Coronary artery (tissue), 2 donors: ENCODE data around the gene GTF3C5.

Experiments
- DNase-seq: peaks from one replicate; pipeline ENCODE4 v3.0.0-alpha.2; 2017; ENCODE audit warnings: low spot score
- H3K27ac ChIP-seq, 2 donors: fragments of 200-600 bp; sonication (generic); one replicate each; pipeline ENCODE4 v1.5.1; 2016 to 2019
- H3K4me3 ChIP-seq: fragments of 200-600 bp; sonication (generic); 2 replicates; pipeline ENCODE4 v1.5.1; 2016; ENCODE audit warnings: mild to moderate bottlenecking, moderate library complexity
- TF ChIP-seq, protein P1 (sequence below): fragments of 200-600 bp; sonication (generic); IDR thresholded peaks from one replicate; pipeline ENCODE4 v1.5.1; 2019; ENCODE audit warnings: antibody characterized with exemption

Gene GTF3C5

DNA sequence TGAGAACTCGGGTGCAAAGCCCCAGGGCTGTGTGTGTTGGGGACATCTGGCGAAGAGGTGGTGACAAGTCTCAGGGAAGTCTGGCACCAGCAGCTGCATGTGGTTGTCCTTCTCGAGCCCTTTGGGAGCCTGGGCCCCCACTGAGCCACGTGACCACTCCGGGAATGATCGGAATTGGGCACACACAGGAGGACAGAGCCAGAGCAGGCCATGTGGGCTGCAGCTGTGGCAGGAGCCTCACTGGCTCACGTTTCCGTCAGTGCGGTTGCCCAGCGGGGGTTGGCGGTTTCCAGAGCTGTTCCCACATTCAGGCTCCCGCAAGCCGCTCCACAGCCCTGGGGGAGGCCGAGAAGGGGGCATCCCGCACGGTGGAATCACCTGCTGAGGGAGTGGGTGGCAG is 24.2 kb downstream of the GTF3C5 start:
- H3K27ac ChIP-seq, result peak overlapping the region in 1 of 2 donors; percentile 45
- H3K4me3 ChIP-seq, result no peak overlapping the region
- TF ChIP-seq, protein P1, sequence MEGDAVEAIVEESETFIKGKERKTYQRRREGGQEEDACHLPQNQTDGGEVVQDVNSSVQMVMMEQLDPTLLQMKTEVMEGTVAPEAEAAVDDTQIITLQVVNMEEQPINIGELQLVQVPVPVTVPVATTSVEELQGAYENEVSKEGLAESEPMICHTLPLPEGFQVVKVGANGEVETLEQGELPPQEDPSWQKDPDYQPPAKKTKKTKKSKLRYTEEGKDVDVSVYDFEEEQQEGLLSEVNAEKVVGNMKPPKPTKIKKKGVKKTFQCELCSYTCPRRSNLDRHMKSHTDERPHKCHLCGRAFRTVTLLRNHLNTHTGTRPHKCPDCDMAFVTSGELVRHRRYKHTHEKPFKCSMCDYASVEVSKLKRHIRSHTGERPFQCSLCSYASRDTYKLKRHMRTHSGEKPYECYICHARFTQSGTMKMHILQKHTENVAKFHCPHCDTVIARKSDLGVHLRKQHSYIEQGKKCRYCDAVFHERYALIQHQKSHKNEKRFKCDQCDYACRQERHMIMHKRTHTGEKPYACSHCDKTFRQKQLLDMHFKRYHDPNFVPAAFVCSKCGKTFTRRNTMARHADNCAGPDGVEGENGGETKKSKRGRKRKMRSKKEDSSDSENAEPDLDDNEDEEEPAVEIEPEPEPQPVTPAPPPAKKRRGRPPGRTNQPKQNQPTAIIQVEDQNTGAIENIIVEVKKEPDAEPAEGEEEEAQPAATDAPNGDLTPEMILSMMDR, result no peak
- no peak for DNase-seq

DNA sequence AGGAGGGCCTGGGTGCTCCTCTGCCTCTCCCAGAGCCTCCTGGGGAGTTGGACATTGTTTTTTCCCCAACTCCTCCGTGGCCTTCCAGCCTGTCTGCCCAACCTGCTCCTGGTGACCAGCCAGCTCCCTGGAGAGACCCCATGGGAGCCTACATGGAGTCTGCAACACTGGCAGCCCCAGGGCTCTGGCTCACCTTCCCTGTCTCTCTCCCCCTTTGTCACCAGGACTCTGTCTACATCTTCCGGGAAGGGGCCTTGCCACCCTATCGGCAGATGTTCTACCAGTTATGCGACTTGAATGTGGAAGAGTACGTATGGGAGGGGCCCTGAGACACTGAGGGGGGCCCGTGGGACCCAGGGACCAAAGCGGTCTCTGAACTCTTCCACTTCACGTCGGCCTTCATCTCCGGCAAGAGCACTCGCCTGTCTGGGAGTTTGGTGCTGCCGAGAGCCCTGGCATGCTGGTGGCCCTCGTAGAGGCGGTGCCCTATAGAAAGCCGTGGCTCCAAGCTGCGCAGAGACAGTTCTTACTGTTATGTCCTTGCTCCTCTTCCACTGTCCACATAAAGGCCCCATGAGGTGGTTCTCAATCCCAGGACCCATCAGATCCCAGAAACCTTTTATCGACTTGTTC is 25.1 kb downstream of the GTF3C5 start:
- no peak for DNase-seq
- H3K4me3 ChIP-seq, result no peak overlapping the region
- no peak overlapping the region for H3K27ac ChIP-seq
- TF ChIP-seq, protein P1, result no peak

DNA sequence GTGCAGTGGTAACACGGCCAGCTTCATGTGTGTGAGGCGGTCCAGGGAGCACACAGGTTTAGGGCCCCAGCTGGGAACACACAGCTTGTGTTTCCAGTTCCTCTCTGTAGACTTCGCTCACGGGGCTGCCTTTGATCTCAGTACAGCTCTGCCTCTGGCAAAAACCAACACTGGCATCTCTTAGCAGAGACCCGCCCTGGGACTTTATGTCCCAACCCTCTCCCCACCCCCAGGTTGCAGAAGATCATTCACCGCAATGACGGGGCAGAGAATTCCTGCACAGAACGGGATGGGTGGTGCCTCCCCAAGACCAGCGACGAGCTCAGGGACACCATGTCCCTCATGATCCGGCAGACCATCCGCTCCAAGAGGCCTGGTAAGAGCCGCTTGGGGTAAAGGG is 25.7 kb downstream of the GTF3C5 start:
- H3K27ac ChIP-seq, result no peak overlapping the region
- TF ChIP-seq, protein P1, result no peak
- no peak for DNase-seq
- H3K4me3 ChIP-seq, result no peak overlapping the region

DNA sequence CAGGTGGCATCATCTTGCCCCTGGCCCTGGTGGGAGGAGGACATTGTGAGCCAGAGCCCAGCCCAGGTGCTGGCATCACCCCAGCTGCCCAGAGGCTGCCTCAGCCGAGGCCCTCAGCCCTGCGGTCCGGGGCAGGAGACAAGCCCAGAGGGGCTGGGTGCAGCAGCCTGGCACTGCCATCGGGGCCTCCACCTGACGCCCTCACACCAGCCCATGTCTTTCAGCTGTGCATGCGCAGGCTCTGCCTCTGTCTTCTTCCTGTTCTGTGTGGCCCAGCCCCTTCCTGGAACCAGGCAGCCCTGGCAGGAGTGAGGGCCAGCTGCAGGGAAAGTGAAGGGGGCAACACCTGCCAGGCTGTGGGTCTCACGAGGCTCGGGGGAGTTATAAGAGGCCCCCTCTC is 26.2 kb downstream of the GTF3C5 start:
- no peak overlapping the region for H3K4me3 ChIP-seq
- no peak overlapping the region for H3K27ac ChIP-seq
- TF ChIP-seq, protein P1, result no peak
- no peak for DNase-seq

DNA sequence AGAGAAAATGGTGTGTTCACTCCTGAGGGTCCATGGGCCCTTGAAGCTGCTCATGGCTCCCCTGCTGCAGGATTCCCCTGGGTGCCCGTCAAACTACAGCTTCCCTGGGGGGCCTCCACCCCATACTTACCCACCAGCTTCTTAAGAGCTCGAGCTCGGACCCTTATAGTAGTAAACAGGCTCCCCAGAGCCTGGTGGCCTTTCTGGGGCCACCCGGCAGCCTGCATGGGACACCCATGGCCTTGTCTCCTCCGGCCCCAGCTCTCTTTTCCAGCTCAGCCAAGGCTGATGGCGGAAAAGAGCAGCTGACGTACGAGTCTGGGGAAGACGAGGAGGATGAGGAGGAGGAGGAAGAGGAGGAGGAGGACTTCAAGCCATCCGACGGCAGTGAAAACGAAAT is 26.8 kb downstream of the GTF3C5 start:
- TF ChIP-seq, protein P1, result no peak
- DNase-seq, result no peak
- H3K27ac ChIP-seq, result no peak overlapping the region

DNA sequence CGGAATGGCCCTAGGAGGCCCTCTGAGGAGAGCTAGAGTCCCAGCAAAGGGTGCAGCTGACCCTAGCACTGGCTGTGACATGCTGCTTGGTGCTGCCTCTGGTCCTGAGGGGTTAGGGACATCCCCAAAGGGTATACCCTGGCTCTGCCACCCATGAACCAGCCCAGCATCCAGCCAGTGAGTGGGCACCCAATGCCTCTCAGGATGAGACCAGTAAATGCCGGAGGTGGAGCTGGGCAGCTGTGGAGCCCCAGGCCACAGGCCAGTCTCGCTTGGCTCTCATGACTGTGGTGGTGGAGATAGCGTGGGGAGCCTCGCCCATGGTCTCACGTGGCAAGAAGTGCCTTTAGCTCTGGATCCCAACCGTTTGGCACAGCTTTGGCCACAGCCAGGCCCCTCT is 27.3 kb downstream of the GTF3C5 start:
- no peak overlapping the region for H3K27ac ChIP-seq
- DNase-seq, result no peak
- TF ChIP-seq, protein P1, result no peak
- H3K4me3 ChIP-seq, result no peak overlapping the region

More for the DNA sequence above, 26.8 kb downstream of the GTF3C5 start:
- H3K4me3 ChIP-seq, result no peak overlapping the region

DNA sequence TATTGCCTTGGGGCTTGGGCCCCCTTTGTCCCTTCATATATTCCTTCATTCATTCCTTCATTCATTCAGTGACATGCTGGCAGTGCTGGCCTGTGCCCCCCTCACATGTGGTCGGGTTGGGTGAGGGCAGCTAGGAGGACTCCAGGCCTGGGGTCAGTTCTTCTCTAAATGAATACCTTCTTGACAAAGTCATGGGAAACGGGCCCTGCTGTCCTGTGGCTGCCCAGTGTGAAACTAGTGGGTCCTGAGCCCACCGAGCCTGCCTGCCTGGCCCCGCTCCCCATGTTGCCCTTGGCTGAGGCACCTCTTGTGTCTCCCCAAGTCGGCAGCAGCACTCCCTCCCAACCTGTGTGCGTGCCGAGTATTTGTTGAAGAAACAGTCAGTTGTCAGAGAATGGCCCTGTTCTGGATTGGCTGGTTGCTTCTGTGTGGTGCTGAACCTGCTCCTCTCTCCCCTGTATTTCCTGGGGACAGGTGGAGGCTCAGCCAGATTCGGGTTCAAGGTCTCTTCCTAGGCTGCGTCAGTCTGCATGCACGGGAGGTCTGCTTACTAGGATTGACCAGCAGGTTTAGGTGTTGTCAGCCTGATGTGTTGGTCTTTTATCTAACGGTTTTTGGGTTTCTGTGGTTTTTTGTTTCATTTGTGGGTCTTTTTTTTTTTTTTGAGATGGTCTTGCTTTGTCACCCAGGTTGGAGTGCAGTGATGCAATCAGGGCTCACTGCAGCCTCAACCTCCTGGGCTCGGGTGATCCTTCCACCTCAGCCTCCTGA is 27.9 kb downstream of the GTF3C5 start:
- no peak for DNase-seq
- no peak overlapping the region for H3K27ac ChIP-seq
- TF ChIP-seq, protein P1, result no peak
- no peak overlapping the region for H3K4me3 ChIP-seq
